Fibroblast of skin of left quadriceps (primary cell): ENCODE measurements around the gene PRDM10.

Experiments used
- DNase-seq, 2 experiments: peaks; one replicate each; pipeline ENCODE4 v3.0.0-alpha.2; 2013; ENCODE audit warnings: low read depth in 2 of 2

The PRDM10 gene

GRCh38 chr11:130006929-130007328, 4.3 kb upstream of the PRDM10 start:
- no peak for DNase-seq

- no peak for DNase-seq
Measured at GRCh38 chr11:130003717-130004001, 1.0 kb upstream of the PRDM10 start.

DNA sequence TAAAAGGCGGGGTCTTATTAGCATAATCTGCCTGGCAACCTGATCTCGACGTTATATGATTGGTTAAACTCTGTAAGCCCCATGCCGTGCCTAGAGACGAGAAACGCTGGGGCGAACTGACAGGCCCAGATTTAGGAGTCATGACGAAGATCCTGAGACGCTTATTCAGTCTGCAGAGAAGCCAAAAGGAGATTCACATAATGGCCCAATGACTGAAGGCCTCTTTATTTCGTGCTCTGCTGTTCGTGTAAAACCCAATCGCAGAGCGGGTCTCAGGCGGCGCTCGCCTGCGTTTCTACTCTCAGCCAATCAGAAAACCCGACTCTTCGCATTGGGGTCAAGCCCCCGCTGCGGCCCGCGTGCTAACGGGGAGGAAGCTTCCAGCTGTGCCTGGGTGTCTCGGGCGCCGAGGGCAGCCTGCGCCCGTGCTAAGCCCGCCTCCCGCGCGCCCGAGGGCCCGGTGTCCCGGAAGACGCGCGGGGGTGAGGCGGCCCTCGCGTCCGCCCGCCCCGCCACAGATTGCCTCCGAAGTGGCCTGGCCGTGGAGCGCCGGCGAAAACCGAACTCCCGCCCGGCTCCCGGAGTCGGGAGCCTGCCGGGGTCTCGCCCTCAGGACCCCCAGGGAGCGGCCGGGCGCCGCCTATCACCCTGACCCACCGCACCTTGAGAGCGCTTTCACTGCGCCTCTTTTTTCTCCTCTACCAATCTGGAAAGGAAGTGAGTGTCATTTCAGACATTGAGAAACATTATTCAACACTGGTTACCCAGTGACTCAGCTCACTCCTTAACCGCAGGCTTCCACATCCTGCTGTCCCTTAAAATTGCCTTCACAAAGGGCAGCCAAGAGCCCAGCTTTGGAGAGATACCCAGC, 446 bp upstream of the PRDM10 start:
- DNase-seq, result peak; percentile 99

- no peak for DNase-seq
Measured at GRCh38 chr11:130001461-130002351, 929 bp downstream of the PRDM10 start.

- no peak for DNase-seq
Measured at GRCh38 chr11:130000552-130001176, 2.0 kb downstream of the PRDM10 start.

- DNase-seq, result no peak
Measured at GRCh38 chr11:129999407-129999806, 3.2 kb downstream of the PRDM10 start.

GRCh38 chr11:129998905-129999304, 3.7 kb downstream of the PRDM10 start:
- DNase-seq, result no peak

DNA sequence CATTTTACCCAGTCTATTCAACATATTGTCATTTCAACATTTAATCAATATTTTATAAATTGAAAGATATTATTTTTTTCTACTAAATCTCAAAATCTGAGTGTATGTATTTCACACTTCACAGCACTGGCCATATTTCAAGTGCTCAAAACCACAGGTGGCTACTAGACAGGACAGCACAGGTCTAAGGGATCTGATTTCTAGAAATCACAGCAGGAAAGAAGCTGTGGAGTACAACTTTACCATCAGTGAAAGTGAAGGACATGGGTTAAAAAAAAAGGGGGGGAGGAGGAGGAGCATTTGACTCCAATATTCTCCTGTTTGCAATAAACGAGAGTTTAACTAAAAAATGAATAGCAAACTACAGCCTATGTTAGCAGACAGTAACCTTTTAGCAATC, 4.5 kb downstream of the PRDM10 start:
- DNase-seq, result no peak

DNA sequence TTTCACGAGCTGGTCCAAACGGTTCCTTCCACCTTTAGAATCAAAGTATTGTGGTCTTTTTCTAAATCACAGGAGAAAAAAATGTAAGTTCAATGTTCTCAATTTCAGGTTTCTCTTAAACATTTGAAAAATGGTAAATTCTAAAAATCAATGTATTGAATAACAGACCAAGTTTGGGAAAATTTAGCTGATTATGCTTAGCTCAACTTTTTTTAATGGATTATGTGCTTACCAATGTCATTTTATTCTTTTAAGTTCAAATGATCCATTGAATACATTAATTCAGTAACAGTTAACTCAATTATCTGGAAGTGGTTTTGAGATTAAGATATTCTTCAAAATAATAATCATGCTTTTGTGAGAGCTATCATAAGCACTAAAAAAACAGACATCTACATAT, 5.1 kb downstream of the PRDM10 start:
- DNase-seq, result no peak

DNA sequence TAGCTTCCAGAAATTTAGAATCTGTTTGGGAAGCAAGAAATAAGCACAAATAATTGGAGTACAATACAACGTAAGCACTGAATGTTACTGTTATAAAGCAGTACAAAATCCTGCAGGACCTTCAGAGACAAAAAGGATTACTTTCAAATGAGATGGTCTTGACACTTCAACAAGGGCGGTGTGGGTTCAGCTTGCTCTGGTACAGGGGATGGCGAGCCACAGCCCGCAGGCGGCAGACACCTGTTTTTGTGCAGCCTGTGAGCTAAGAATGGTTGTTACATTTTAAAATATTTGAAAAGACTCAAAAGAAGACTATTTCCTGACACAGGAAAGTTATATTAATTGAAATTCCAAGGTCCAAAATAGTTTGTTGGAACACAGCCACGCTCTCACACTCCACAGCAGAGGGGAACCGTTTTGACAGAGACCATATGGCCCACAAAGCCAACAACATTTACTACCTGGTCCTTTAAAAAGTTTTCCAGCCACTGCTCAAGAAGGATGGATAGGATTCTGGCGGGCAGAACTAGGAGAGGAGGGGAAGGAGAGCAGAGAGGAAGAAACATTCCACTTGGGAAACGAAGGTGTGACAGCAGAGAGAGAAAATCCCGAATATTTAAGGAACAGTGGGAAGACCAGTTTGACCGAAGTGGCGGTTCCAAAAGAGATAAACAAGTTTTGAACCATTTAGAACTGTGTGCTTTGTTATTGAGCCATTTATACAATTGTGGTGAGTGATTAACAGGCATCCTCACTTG, 6.3 kb downstream of the PRDM10 start:
- no peak for DNase-seq

GRCh38 chr11:129995163-129995562, 7.5 kb downstream of the PRDM10 start:
- DNase-seq, result no peak

DNA sequence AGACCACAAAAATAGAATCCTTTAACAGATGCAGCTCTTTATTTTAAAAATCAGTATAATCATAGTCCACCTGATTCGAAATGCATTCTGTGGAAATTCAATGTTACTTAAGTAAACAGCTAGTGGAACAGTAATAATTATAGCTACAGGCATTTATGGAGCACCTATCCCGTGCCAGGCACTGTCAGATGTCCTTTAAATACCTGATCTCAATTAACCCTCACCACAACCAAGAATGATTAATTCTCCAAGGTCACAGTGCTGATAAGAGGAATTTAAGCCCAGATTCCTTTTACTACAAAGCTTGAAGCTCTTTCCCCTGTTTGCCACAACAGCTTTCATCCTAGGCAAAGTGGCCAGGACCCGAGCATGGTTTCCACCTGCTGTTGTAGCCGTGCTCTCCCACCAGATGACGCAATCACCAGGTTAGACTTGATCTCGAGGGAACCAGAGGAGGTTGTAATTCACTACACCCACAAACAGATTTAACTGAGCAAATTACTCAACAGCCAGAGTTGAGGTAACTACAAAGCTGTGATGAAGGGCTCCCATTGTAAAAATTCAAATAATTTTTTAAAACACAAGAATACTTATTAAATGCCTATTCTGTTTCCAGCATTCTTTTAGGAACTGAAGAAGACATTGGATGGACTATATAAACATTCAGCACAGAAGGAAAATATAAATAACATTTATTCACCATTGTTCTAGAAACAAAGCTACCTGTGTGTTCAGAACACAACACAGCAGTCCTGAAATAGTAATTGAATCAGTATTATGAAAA, 10.3 kb downstream of the PRDM10 start:
- DNase-seq, result no peak

DNA sequence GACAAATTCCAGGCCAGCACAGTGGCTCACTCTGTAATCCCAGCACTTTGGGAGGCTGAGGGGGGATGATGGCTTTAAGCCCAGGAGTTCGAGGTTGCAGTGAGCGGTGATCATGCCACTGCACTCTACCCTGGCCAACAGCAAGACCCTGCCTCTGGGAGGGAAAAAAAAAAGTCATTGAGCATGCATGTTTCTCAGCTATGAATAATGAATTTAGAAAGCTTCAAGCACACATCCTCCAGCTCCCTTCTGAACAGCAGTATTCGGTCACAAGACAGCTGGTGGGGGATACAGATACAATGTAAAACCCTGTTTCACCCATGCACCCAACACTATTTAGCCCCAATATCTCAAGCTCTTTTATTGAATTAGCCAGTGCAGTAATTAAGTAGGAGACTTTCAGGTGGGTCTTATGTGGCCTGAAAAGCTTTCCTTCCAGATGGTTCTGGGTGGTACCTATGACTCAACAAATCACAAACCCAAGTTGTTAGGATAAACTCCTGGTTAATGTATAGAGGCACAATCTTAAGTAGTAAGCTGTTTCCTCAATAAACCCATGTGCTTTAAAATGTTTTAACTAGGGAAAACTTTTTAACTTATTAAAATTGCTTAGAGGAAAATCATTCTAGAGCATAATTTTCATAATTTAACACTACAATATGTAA, 13.4 kb downstream of the PRDM10 start:
- no peak for DNase-seq

- no peak for DNase-seq
Measured at GRCh38 chr11:129987950-129988349, 14.7 kb downstream of the PRDM10 start.

- no peak for DNase-seq
Measured at GRCh38 chr11:129985823-129986222, 16.8 kb downstream of the PRDM10 start.

DNA sequence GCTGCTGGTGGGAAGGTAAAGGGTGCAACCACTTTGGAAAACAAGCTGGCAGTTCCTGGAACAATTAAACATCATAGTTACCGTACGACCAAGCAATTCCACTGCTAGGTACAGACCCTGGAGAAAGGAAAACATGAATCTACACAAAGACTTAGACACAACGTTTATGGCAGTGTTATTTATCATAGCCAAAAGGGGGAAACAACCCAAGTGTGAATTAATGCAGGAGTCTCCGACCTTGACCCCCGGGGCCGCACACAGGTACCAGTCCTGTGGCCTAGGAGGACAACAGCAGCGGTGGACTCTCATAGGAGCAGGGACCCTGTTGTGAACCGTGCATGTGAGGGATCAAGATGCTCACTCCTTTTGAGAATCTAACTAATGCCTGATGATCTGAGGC, 22.5 kb downstream of the PRDM10 start:
- no peak for DNase-seq

GRCh38 chr11:129979046-129979605, 23.5 kb downstream of the PRDM10 start:
- no peak for DNase-seq

GRCh38 chr11:129978447-129978846, 24.2 kb downstream of the PRDM10 start:
- DNase-seq, result no peak

DNA sequence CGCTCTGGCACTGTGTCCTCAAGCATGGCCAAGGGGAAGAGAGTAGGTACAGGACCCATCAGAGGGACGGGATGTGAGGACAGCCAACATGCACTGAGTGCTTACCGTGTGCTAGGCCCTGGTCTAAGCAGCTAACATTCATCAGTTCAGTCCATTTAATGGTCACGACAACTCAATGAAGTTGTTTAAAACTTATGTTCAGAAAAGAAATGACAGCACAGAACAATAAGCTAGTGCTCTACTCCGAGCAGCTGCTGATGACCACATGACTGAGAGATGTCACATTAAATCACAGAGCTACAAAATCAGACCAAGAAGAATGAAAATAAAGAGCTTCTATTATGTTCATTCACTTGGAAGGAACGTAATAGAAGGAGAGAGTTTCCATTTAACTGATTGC, 26.3 kb downstream of the PRDM10 start:
- no peak for DNase-seq

DNA sequence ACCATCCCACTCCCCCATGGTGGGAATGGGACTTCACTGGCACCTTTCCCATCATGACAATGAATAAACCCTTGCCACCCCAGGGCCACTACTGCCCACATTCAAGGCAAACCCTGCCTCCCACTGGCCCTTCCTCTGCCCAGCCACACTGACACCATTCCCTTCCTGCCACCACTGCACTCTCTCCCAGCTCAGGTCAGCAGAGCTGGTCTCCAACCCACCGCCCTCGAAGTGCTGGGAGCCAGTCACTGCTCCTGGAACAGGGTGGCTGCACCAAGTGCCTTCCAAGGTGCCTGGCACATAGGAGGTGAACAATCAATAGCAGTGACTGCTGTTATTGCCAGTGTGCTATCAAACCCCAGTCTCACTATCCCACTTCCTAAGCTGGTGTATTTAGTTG, 27.1 kb downstream of the PRDM10 start:
- no peak for DNase-seq
